Right lobe of liver (tissue), 6 donors: Measurements from ENCODE around the gene CHI3L1. TPM values are rescaled to one million over a fixed set of nuclear protein-coding genes. Genes with fewer than 3 reads are reported as not detected.

Experiments
- ATAC-seq, 4 donors: fragments of 200-7000 bp; cut with Tn5 transposase; one replicate each; pipeline ENCODE4 v1.9.1; 2020; ENCODE audit warnings: mild to moderate bottlenecking in 4 of 4, moderate library complexity in 4 of 4
- DNase-seq, 3 donors: peaks; one replicate each; pipeline ENCODE4 v3.0.0-alpha.2; 2020
- H3K27ac ChIP-seq, 3 donors: fragments of 200-600 bp; one replicate each; pipeline ENCODE4 v1.8.0; 2022
- H3K27me3 ChIP-seq, 2 donors: fragments of 200-600 bp; one replicate each; pipeline ENCODE4 v1.8.0; 2022
- H3K36me3 ChIP-seq, 4 donors: fragments of 200-600 bp; sonication (generic) in 1 of 4; one replicate each; pipeline versions ENCODE4 v1.5.1 to v1.8.0; 2017 to 2022; ENCODE audit warnings: control low read depth in 1 of 4
- H3K4me1 ChIP-seq, 4 donors: fragments of 200-600 bp; sonication (generic) in 1 of 4; one replicate each; pipeline versions ENCODE4 v1.5.1 to v1.8.0; 2017 to 2022; ENCODE audit warnings: control low read depth in 1 of 4
- H3K4me3 ChIP-seq, 3 donors: fragments of 200-600 bp; one replicate each; pipeline ENCODE4 v1.8.0; 2022
- H3K9me3 ChIP-seq, 4 donors: fragments of 200-600 bp; sonication (generic) in 1 of 4; one replicate each; pipeline versions ENCODE4 v1.5.1 to v1.8.0; 2017 to 2022; ENCODE audit warnings: control low read depth in 1 of 4
- CTCF ChIP-seq, 4 donors: fragments of 200-600 bp in 3 of 4; fragments of 450-650 bp in 1 of 4; IDR thresholded peaks; one replicate each; pipeline versions ENCODE4 v1.5.1 to v1.8.0; 2016 to 2022; ENCODE audit warnings: antibody characterized with exemption in 4 of 4, mild to moderate bottlenecking in 2 of 4
- POLR2A ChIP-seq: fragments of 450-650 bp; IDR thresholded peaks from one replicate; pipeline ENCODE4 v1.6.1; 2017; ENCODE audit warnings: antibody characterized with exemption, mild to moderate bottlenecking
- WGBS: methylation state at CpG from one replicate; pipeline ENCODE4 v1.1.6; 2018; ENCODE audit warnings: low coverage, low lambda C conversion rate; ENCODE audit not compliant: insufficient coverage; ENCODE audit errors: missing lambda C conversion rate; 5-methylcytosine and 5-hydroxymethylcytosine counted together
- intact Hi-C, 2 donors: fragments of 100-400 bp; cut with DNase I; formaldehyde crosslinking; loops; one replicate each; pipeline versions ENCODE4 v1.11.2 to v1.14.1; 2022
- total RNA-seq, 6 experiments: library from RNA; depleted of rRNA in 2 of 6; stranded (reverse); fragments of >200 nt in 2 of 6; fragmentation: NEBNext Ultra II Directional in 3 of 6; extraction: Animal tissue kit (Norgen Biotek cat#: 25700) in 3 of 6; gene quantifications; one replicate each; pipeline versions ENCODE4 v1.1.0 to v1.2.4, GENCODE V29; 2016 to 2023
- donor health status: DM: no; HTN: yes; CAD: no.
- donor health status: DM: no; HTN: no; CAD: no.
- donor health status: DM: no; HTN: no; CAD: no.
- donor health status: DM: no; HTN: yes; CAD: no.
- donor health status: DM: no; HTN: yes; CAD: no.

The CHI3L1 gene
- total RNA-seq, 6 experiments from 2014 or later = 2.8 to 397 (median 219) TPM

- H3K4me1 ChIP-seq = no peaks in the 10 kb centered on the region
- intact Hi-C loops = no loop called here
- TF ChIP-seq CTCF (IDR thresholded peaks at IDR 0.05) (no peak), POLR2A (no peak)
- 55% methylated on average over 8 of the region's 9 CpGs for WGBS
- DNase-seq = no peak
- H3K4me3 ChIP-seq = no peak overlapping the region
- H3K9me3 ChIP-seq = no peaks in the 10 kb centered on the region
- no peak for ATAC-seq
- no peaks in the 10 kb centered on the region for H3K36me3 ChIP-seq
- no peaks in the 10 kb centered on the region for H3K27me3 ChIP-seq
- no peak overlapping the region for H3K27ac ChIP-seq
These were observed 34.9 kb downstream of the CHI3L1 start for GRCh38 chr1:203151362-203152157.

DNA sequence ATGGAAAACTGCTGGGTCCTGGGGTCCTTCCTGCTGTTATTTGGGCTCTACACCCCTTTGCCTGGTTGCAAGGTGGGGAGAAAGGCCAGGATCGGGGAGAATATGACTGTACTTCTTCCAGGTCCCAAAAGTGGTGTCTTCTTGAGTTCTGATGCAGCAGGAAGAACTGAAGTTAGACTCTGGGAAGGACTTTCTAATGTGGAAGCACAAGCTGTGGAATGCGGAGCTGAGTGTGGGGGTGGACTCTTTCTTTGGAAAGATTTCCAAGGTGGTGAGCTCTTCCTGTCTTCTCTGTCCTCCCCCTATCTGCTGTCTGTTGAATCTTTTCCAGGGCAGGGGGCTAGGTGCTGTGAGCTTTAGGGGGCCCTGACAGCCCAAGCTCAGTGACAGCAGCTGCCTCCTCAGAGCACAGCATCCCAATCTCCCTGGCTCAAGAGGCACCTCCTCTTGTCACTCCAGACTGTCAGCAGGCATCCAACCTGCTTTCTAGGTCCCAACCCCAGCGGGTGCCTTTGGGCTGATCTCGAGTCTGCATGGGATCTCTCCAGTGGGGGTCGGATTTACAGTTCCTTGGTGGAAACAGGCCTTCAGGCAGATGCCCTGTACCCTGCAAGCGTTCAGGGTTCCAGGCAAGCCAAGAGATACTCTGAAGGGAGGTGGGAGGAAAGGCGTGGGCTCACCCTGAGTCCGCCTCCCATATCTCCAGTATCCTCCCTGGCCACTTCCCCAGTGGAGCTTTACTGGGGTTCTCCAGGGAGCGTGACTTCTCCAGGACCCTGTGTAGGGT lies 35.8 kb downstream of the CHI3L1 start:
- Histone ChIP-seq H3K27ac (no peak overlapping the region), H3K27me3 (no peaks in the 10 kb centered on the region), H3K4me3 (no peak overlapping the region), H3K9me3 (no peaks in the 10 kb centered on the region), H3K36me3 (no peaks in the 10 kb centered on the region), H3K4me1 (no peaks in the 10 kb centered on the region)
- ATAC-seq (no peak), DNase-seq (no peak)
- WGBS = 81% methylated on average over 2 of the region's 9 CpGs
- no peak for TF ChIP-seq POLR2A
- intact Hi-C loops = no loop called here

- Histone ChIP-seq H3K27me3 (no peaks in the 10 kb centered on the region), H3K9me3 (no peaks in the 10 kb centered on the region), H3K4me1 (no peaks in the 10 kb centered on the region), H3K36me3 (no peaks in the 10 kb centered on the region), H3K27ac (no peak overlapping the region), H3K4me3 (no peak overlapping the region)
- ATAC-seq = peak in 3 of 4 donors; percentile 18 to 58 (median 48)
- WGBS = 64% methylated on average over 4 of the region's 7 CpGs
- intact Hi-C loops = no loop called here
- TF ChIP-seq POLR2A = no peak
- no peak for TF ChIP-seq CTCF (IDR thresholded peaks at IDR 0.05)
- DNase-seq = no peak
These were observed 37.2 kb downstream of the CHI3L1 start for GRCh38 chr1:203149188-203149840.

DNA sequence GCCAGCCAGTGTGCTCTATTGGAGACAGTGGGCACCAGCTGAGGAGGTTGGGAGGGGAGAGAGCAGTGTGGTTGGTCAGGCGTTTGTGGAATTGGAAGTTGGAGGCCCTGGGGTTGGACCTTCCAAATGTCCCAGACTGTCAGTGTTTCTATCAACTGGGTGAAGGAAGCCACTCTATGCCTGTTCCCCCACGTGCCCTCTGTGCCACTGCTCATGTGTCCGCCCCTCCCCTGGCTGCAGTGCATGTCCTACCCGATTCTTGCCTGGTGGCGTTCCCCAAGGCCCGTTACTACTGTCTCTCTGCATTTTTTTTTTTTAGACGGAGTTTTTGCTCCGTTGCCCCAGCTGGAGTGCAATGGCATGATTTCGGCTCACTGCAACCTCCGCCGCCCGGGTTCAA lies 37.9 kb downstream of the CHI3L1 start:
- TF ChIP-seq CTCF (IDR thresholded peaks at IDR 0.05) (no peak), POLR2A (no peak)
- no peaks in the 10 kb centered on the region for H3K36me3 ChIP-seq
- H3K27me3 ChIP-seq = no peaks in the 10 kb centered on the region
- H3K9me3 ChIP-seq = no peaks in the 10 kb centered on the region
- intact Hi-C loops = no loop called here
- no peak overlapping the region for H3K4me3 ChIP-seq
- no peak overlapping the region for H3K27ac ChIP-seq
- WGBS = 89% methylated on average over 6 of the region's 12 CpGs
- no peaks in the 10 kb centered on the region for H3K4me1 ChIP-seq
- no peak for ATAC-seq
- DNase-seq = no peak
